ENCODE measurements around the gene ITIH1. TPM values are rescaled to one million over a fixed set of nuclear protein-coding genes. Genes with fewer than 3 reads are reported as not detected.

Gene ITIH1
- total RNA-seq, 1 experiment from 2014 or later = not detected

DNA sequence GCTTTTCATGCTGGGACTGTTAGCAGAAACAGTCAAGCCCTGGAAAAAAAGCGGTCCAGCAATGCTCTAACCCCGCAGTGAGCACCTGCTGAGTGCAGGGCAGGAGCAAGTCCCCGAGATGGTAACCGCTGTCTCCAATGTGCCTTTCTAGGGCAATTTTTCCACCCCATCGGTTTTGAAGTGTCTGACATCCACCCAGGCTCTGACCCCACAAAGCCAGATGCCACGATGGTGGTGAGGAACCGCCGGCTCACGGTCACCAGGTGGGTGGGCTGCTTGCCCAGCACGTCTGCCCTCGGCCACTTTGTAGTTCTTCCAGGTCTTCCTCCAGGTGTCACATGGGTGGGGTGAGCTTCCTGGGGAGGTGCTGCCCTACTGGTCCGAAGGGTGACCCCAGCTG lies 14.0 kb downstream of the ITIH1 start:
- no peak overlapping the region for H2BK15ac ChIP-seq (ENCODE audit: low read depth, low read length)
- WGBS (ENCODE audit: extremely low coverage, insufficient read length, low lambda C conversion rate) = no CpG with 5 or more reads among the region's 12 CpGs
- TF ChIP-seq, protein P1, sequence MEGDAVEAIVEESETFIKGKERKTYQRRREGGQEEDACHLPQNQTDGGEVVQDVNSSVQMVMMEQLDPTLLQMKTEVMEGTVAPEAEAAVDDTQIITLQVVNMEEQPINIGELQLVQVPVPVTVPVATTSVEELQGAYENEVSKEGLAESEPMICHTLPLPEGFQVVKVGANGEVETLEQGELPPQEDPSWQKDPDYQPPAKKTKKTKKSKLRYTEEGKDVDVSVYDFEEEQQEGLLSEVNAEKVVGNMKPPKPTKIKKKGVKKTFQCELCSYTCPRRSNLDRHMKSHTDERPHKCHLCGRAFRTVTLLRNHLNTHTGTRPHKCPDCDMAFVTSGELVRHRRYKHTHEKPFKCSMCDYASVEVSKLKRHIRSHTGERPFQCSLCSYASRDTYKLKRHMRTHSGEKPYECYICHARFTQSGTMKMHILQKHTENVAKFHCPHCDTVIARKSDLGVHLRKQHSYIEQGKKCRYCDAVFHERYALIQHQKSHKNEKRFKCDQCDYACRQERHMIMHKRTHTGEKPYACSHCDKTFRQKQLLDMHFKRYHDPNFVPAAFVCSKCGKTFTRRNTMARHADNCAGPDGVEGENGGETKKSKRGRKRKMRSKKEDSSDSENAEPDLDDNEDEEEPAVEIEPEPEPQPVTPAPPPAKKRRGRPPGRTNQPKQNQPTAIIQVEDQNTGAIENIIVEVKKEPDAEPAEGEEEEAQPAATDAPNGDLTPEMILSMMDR (conservative IDR thresholded peaks at IDR 0.05) = no peak
- no peak overlapping the region for H2BK12ac ChIP-seq (ENCODE audit: insufficient read length, low read depth, low read length)
- H4K8ac ChIP-seq (replicated peaks; ENCODE audit: insufficient read length, low read depth, low read length) = no peak overlapping the region
- H3K14ac ChIP-seq (ENCODE audit: insufficient read depth, low read length) = no peak overlapping the region
- no peaks in the 10 kb centered on the region for H3K23me2 ChIP-seq (ENCODE audit: insufficient read length, low read depth, low read length, poor library complexity, severe bottlenecking)
- no peak for DNase-seq
- Mint-ChIP-seq H3K9me3 (no peaks in the 10 kb centered on the region; a peak in 1 of 5 replicates), H3K4me1 (no peaks in the 10 kb centered on the region), H3K27me3 (ENCODE audit: low read depth) (peaks cover 2% of the 10 kb centered on the region), H3K27ac (no peak overlapping the region), H3K36me3 (ENCODE audit: insufficient read depth in 1 of 3, low read depth in 3 of 3) (no peaks in the 10 kb centered on the region; a peak in 1 of 7 replicates), H3K4me3 (no peak overlapping the region)
- H3K4ac ChIP-seq (ENCODE audit: low read depth, low read length) = no peak overlapping the region
- no peak overlapping the region for H2BK120ac ChIP-seq (ENCODE audit: low read depth, low read length, poor library complexity, severe bottlenecking)
- no peaks in the 10 kb centered on the region for H3K79me2 ChIP-seq (ENCODE audit: insufficient read depth, low read length)
- H3K18ac ChIP-seq (ENCODE audit: insufficient read length, low read depth, low read length) = no peak overlapping the region
- no peaks in the 10 kb centered on the region for H3K27me3 ChIP-seq (ENCODE audit: insufficient read depth, low read length)
- no peak overlapping the region for H3K9ac ChIP-seq (ENCODE audit: extremely low read depth, insufficient read length, low read length)
- no peaks in the 10 kb centered on the region for H3K4me1 ChIP-seq (ENCODE audit: insufficient read depth, low read length)
- H4K91ac ChIP-seq (ENCODE audit: insufficient read length, low read depth, low read length) = no peak overlapping the region
- no peaks in the 10 kb centered on the region for H3K79me1 ChIP-seq (ENCODE audit: insufficient read depth, low read depth, low read length, poor library complexity, severe bottlenecking)
- H4K5ac ChIP-seq (ENCODE audit: insufficient read length, low read depth, low read length) = no peak overlapping the region
- H3K23ac ChIP-seq (ENCODE audit: insufficient read length, low read depth, low read length) = no peak overlapping the region
- H2BK5ac ChIP-seq (ENCODE audit: insufficient read length, low read length) = no peak overlapping the region
- H4K20me1 ChIP-seq (ENCODE audit: control insufficient read depth, insufficient read depth, insufficient read length) = no peaks in the 10 kb centered on the region
- H2AK5ac ChIP-seq (ENCODE audit: insufficient read length, low read length) = no peak overlapping the region
- H3K56ac ChIP-seq (ENCODE audit: insufficient read length, low read depth, low read length) = no peak overlapping the region
- no peak overlapping the region for H3T11ph ChIP-seq (ENCODE audit: low read length)
- H3K9me3 ChIP-seq (ENCODE audit: control insufficient read depth, low read depth, low read length) = no peaks in the 10 kb centered on the region
- no peak overlapping the region for H3K4me2 ChIP-seq (ENCODE audit: insufficient read depth, insufficient read length, low read length)
- no peak overlapping the region for H2AFZ ChIP-seq (ENCODE audit: low read length)
- H2BK20ac ChIP-seq (ENCODE audit: low read depth, low read length, poor library complexity, severe bottlenecking) = no peak overlapping the region
- H3K27ac ChIP-seq (ENCODE audit: insufficient read length, low read depth, low read length) = no peak overlapping the region
